PC-9 (cell line): ENCODE results near the gene MICAL3.
"Not testable (repeated sequence)": the region's sequence is repeated elsewhere in the genome, so short reads cannot be mapped to it uniquely, and the experiment has no call there.

ENCODE experiments used
- CTCF ChIP-seq: fragments of 200-600 bp; sonication (generic); conservative IDR thresholded peaks from 2 replicates; pipeline ENCODE4 v1.6.1; 2017; ENCODE audit warnings: mixed run types, antibody characterized with exemption, mild to moderate bottlenecking, moderate library complexity
- EZH2 ChIP-seq: fragments of 200-600 bp; sonication (generic); IDR thresholded peaks from 2 replicates; pipeline ENCODE4 v1.8.0; 2017; ENCODE audit warnings: antibody characterized with exemption, low read depth

GRCh38 chr22:18001894-18002315, 22.5 kb downstream of the MICAL3 start:
- not testable (repeated sequence) for TF ChIP-seq CTCF, EZH2
